T-helper 9 cell (primary cell): Measurements from ENCODE around the gene NUDC.
"Not testable (repeated sequence)": the region's sequence is repeated elsewhere in the genome, so short reads cannot be mapped to it uniquely, and the experiment has no call there.

Experiments
- DNase-seq: peaks from one replicate; pipeline ENCODE4 v3.0.0-alpha.2; 2020

The NUDC gene

GRCh38 chr1:26911399-26912146, 10.0 kb upstream of the NUDC start:
- no peak for DNase-seq

- no peak for DNase-seq
Observed at GRCh38 chr1:26912147-26912490, 9.4 kb upstream of the NUDC start.

GRCh38 chr1:26913389-26913753, 8.2 kb upstream of the NUDC start:
- no peak for DNase-seq

GRCh38 chr1:26913754-26914619, 7.6 kb upstream of the NUDC start, which contains the start of gene NR0B2:
Gene NR0B2 (minus strand): TSS chr1:26913975. CDS start chr1:26913940, 35 bp downstream.
- DNase-seq = no peak

- DNase-seq = no peak
Observed at GRCh38 chr1:26915204-26915842, 6.2 kb upstream of the NUDC start.

GRCh38 chr1:26921126-26921539, 410 bp upstream of the NUDC start:
- DNase-seq = no peak

- DNase-seq = no peak
Observed at GRCh38 chr1:26922431-26922729, 837 bp downstream of the NUDC start.

GRCh38 chr1:26922901-26923300, 1.4 kb downstream of the NUDC start:
- no peak for DNase-seq

- no peak for DNase-seq
Observed at GRCh38 chr1:26923711-26924110, 2.2 kb downstream of the NUDC start.

- no peak for DNase-seq
Observed at GRCh38 chr1:26932531-26932930, 11.0 kb downstream of the NUDC start.

GRCh38 chr1:26936823-26937222, 15.3 kb downstream of the NUDC start:
- DNase-seq = no peak

- DNase-seq = no peak
Observed at GRCh38 chr1:26938004-26938658, 16.6 kb downstream of the NUDC start.

GRCh38 chr1:26938659-26939025, 17.1 kb downstream of the NUDC start:
- DNase-seq = no peak

GRCh38 chr1:26941311-26941710, 19.8 kb downstream of the NUDC start:
- no peak for DNase-seq

GRCh38 chr1:26942656-26943055, 21.1 kb downstream of the NUDC start:
- no peak for DNase-seq

GRCh38 chr1:26945138-26945537, 23.6 kb downstream of the NUDC start:
- no peak for DNase-seq

- DNase-seq = no peak
Observed at GRCh38 chr1:26945728-26946127, 24.2 kb downstream of the NUDC start.

GRCh38 chr1:26946270-26946669, 24.7 kb downstream of the NUDC start:
- no peak for DNase-seq

- not testable (repeated sequence) for DNase-seq
Observed at GRCh38 chr1:26948725-26949057, 27.1 kb downstream of the NUDC start.

GRCh38 chr1:26949266-26949925, 27.9 kb downstream of the NUDC start:
- no peak for DNase-seq

- DNase-seq = no peak
Observed at GRCh38 chr1:26949926-26950319, 28.4 kb downstream of the NUDC start.

GRCh38 chr1:26950602-26951001, 29.1 kb downstream of the NUDC start:
- DNase-seq = no peak

GRCh38 chr1:26951216-26951615, 29.7 kb downstream of the NUDC start:
- DNase-seq = no peak
